AML-193 (cell line): ENCODE data around the gene TAF4.
"Not testable (repeated sequence)": the region's sequence is repeated elsewhere in the genome, so short reads cannot be mapped to it uniquely, and the experiment has no call there.

ENCODE experiments used
- DNase-seq, 2 experiments: peaks; one replicate each; lab custom pipeline; 2025; lab: John Stamatoyannopoulos, UW

Gene TAF4

DNA sequence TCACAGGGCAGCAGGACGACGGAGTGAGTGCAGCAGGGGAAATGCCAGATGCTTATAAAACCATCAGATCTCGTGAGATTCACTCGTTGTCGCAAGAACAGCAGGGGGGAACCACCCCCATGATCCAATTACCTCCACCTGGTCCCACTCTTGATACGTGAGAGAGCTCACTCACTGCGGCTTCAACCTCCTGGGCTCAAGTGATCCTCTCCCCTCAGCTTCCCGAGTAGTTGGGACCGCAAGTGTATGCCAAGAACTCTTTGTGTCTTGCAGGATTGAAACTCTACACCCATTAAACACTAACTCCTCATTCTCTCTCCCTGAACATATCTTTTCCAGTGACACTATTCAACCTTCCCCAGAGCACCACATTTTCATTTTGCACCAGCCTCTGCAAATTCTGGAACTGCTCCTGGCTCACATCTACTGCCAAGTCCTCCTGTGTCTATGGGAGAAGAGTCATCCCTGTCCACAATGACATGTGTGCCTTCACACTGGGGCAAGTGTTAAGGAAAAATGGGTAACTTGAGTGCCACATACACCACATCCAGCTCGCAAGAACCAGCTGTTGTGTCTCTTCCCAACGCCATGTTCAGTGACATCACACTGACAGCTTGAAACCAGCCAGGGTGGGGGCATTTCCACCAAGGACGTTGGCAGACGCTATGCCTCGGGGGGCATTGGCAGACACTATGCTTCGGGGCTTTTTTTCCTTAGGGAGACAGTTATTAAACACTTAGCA is 14.7 kb upstream of the TAF4 start:
- DNase-seq: no peak

- DNase-seq: no peak
These were observed 13.5 kb upstream of the TAF4 start for GRCh38 chr20:62079166-62079565.

GRCh38 chr20:62073323-62073722 is 7.6 kb upstream of the TAF4 start:
- no peak for DNase-seq

DNA sequence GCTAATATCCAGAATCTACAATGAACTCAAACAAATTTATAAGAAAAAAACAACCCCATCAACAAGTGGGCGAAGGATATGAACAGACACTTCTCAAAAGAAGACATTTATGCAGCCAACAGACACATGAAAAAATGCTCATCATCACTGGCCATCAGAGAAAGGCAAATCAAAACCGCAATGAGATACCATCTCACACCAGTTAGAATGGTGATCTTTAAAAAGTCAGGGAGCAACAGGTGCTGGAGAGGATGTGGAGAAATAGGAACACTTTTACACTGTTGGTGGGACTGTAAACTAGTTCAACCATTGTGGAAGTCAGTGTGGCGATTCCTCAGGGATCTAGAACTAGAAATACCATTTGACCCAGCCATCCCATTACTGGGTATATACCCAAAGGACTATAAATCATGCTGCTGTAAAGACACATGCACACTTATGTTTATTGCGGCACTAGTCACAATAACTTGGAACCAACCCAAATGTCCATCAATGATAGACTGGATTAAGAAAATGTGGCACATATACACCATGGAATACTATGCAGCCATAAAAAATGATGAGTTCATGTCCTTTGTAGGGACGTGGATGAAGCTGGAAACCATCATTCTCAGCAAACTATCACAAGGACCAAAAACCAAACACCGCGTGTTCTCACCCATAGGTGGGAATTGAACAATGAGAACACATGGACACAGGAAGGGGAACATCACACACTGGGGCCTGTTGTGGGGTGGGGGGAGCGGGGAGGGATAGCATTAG is 6.2 kb upstream of the TAF4 start:
- not testable (repeated sequence) for DNase-seq

- DNase-seq: no peak
These were observed 4.1 kb upstream of the TAF4 start for GRCh38 chr20:62069741-62070216.

DNA sequence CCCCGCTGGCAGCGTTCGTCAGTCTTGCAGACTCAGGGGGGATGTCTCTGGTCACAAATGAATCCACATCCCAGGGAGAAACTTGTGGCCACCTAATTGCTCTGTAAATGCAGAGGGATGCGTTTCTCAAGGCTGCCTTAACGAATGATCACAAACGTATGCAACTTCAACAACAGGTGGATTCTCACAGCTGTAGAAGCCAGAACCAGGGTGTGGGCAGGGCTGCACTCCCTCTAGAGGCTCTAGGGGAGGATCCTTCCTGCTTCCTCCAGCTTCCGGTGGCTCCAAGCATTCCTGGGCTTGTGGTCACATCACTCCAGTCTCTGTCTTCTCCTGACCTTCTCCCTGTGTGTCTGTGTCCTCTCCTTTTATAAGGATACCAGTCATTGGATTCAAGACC is 3.3 kb upstream of the TAF4 start:
- DNase-seq: no peak

- no peak for DNase-seq
These were observed 2.0 kb upstream of the TAF4 start for GRCh38 chr20:62067547-62068260.

DNA sequence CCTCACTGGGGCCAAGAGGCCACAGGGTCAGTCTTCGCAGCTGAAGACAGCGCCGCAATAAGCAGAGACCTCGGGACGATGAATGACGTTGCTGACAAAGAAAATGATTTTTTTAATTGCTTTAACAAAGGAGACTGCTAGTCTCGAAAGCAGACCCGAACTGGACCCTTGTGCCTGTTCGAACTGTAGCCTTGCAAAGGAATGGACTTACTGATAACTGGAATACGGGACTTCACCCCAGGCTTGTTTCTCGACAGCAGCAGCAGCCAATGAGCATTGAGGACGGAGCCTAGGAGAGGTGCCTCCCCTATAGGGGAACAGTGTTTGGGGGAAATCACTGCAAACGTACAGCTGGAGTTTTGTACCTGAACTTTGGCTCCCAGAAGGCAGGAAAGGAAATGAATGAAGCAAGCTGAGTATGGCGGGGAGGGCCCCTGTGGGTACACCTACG is 1.3 kb upstream of the TAF4 start:
- no peak for DNase-seq

DNA sequence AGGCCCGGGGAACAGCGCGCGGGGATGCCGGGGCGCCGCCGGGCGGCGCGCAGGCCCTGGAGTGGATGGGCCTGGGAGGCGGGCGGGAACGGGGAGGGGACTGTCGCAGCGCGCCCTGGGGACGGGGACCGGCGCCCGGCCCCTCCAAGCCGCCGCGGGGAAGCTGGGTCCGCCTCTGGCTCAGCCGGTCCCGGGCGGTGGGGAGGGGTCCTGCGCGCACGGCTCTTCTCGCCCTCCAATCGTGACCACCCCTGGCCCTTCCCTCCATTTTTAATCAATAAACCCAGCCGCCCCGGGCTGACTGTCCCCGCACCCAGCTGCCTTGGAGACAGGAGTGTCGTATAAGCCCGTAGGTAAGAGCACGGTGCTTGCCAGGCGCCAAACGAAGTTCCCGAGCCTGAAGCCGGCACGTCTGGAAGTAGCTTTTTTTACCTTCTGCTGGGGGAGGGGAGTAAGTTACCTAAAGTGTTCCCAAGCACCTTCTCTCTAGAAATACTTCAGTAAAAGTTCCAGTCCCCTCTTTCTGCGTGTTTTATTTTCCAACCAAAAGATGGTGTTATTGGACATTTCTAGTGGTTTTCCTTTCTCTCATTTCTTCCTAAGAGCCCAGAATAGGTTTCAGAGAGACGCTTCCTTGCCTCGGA is 780 bp upstream of the TAF4 start:
- no peak for DNase-seq

- no peak for DNase-seq
These were observed 659 bp downstream of the TAF4 start for GRCh38 chr20:62064770-62065673.

GRCh38 chr20:62063981-62064769 is 1.5 kb downstream of the TAF4 start:
- no peak for DNase-seq

DNA sequence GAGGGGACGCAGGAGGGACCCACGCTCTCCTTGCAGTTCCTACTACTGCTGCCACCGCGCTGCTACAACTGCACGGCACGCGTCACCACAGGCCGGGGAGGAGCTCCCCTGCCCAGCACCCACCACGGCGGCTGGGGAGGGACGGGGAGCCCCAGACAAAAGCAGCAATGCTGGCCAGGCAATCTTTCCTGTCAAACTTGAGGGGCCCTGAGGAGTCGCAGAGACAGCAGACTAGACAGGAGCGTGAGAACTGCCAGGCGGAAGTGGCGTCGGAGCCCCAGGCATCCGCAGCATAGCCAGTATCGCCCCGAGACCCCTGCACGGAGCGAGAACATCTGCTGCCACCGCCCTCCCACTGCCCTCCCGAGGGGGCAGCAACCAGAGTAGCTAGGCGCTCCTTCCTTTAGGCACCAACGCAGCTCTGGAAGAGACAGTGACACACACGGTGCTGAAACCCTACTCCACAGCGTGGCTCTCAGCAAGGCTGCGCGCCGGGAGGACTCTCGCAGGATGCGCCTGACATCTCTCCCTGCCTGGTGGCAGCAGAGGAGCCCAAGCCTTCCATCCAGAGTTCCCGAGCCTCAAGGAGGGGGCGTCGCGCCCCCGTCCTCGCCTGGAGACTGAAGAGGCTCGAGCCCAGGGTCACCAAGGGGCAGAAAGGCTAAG is 2.2 kb downstream of the TAF4 start:
- peak; percentile 34 to 53 for DNase-seq

GRCh38 chr20:62062661-62063314 is 2.9 kb downstream of the TAF4 start:
- no peak for DNase-seq

- no peak for DNase-seq
These were observed 3.7 kb downstream of the TAF4 start for GRCh38 chr20:62061851-62062423.

DNA sequence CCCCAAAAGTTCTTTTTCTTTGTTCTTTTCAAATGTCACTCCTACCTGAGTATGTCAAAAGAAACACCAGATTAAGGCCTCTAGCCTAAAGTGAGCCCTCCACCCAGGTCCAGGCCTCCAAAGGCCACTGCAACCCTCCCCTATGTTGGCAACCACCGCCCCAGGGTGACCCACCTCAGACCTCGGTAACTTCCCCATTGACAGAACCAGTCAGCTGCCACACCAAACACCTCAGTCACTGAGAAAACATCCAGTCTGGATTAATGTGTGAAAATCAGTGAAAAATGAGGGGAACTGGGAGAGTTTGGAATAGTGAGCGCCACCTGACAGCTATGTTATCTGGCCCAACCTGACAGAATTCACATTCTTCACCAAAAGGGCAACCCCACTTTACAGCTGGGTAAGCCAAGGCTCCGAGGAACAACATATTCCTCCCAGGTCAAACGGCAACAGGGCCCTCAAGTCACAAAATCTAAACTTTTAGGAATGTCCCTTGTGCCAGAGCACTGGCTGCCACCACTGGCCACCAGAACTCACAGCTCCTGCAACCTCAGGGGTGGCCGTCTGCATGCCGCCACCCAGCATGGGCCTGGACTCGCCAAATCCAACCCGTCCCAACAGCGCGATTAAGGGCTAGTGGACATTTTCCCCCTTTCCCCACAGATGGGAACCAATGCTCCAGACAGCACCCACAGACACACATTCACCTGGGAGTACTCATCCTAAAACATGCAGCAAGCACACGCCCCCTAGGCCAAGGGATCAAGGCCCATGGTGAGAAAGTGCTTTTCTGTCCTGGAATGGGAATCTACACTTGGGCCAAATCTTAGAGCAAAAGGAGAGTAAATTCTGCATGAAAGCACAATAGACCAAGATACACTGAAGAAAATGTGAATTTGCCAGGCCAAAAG is 4.8 kb downstream of the TAF4 start:
- DNase-seq: no peak

- no peak for DNase-seq
These were observed 5.6 kb downstream of the TAF4 start for GRCh38 chr20:62059920-62060630.

DNA sequence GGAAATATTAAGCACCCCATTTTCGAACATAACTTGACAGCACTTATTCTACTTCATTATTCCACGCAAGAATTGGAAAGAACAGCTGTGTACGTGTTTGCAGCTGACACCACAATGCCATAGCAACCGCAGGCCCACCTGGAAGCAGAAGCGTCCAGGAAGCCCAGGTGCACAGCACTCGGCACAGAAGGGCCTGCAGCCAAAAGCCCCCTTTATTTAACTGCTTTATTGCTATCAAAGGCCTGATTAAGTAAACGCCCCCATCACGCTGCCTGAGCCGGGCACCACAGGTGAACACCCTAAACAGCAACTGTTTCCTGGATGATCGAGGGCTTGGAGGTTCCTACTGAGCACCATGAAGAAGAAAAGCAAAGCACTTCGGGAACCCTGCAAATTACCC is 6.3 kb downstream of the TAF4 start:
- DNase-seq: no peak
